HG02852 (cell line): Measurements from ENCODE around the gene DPH5.
A peak's percentile ranks its signal among the peaks of the same experiment; 100 is the strongest.
"Not testable (repeated sequence)": the region's sequence is repeated elsewhere in the genome, so short reads cannot be mapped to it uniquely, and the experiment has no call there.

Experiments used
- ATAC-seq: cut with Tn5 transposase; IDR thresholded peaks from one replicate; pipeline ENCODE4 v1.9.1; 2021; ENCODE audit warnings: mild to moderate bottlenecking, moderate library complexity; ENCODE audit not compliant: unreplicated experiment

The DPH5 gene

GRCh38 chr1:100995198-100995988 lies 30.2 kb downstream of the DPH5 start:
- ATAC-seq, result no peak

GRCh38 chr1:100989306-100990077 lies 36.1 kb downstream of the DPH5 start:
- no peak for ATAC-seq

GRCh38 chr1:100988121-100988520 lies 37.5 kb downstream of the DPH5 start:
- ATAC-seq, result no peak

- no peak for ATAC-seq
Observed at GRCh38 chr1:100982793-100983192, 42.8 kb downstream of the DPH5 start.

GRCh38 chr1:100979631-100980030 lies 46.0 kb downstream of the DPH5 start:
- ATAC-seq, result no peak

GRCh38 chr1:100976936-100977335 lies 48.6 kb downstream of the DPH5 start:
- no peak for ATAC-seq

GRCh38 chr1:100972185-100972584 lies 53.4 kb downstream of the DPH5 start:
- no peak for ATAC-seq

- ATAC-seq, result no peak
Observed at GRCh38 chr1:100971021-100971420, 54.6 kb downstream of the DPH5 start.

- no peak for ATAC-seq
Observed at GRCh38 chr1:100969327-100969726, 56.3 kb downstream of the DPH5 start.

- ATAC-seq, result no peak
Observed at GRCh38 chr1:100968621-100969020, 57.0 kb downstream of the DPH5 start.

- no peak for ATAC-seq
Observed at GRCh38 chr1:100960098-100960497, 65.5 kb downstream of the DPH5 start.

GRCh38 chr1:100959502-100960060 lies 66.0 kb downstream of the DPH5 start:
- no peak for ATAC-seq

GRCh38 chr1:100955322-100955721 lies 70.3 kb downstream of the DPH5 start:
- no peak for ATAC-seq

GRCh38 chr1:100953960-100954730 lies 71.4 kb downstream of the DPH5 start:
- no peak for ATAC-seq

GRCh38 chr1:100952970-100953369 lies 72.6 kb downstream of the DPH5 start:
- not testable (repeated sequence) for ATAC-seq

GRCh38 chr1:100952104-100952745 lies 73.4 kb downstream of the DPH5 start:
- ATAC-seq, result no peak

- ATAC-seq, result no peak
Observed at GRCh38 chr1:100950781-100951180, 74.8 kb downstream of the DPH5 start.

- ATAC-seq, result no peak
Observed at GRCh38 chr1:100950337-100950736, 75.2 kb downstream of the DPH5 start.

- ATAC-seq, result peak; percentile 86
Observed at GRCh38 chr1:100949515-100950158, 75.9 kb downstream of the DPH5 start.
